Kidney (tissue), 14 donors: ENCODE measurements around the gene CDYL2. TPM values are rescaled to one million over a fixed set of nuclear protein-coding genes. Genes with fewer than 3 reads are reported as not detected.
A peak's percentile ranks its signal among the peaks of the same experiment; 100 is the strongest.

Experiments
- DNase-seq, 5 donors: peaks; one replicate each; pipeline ENCODE4 v3.0.0-alpha.2; 2013 to 2020
- FAIRE-seq: peaks from 2 replicates; lab custom pipeline; 2012; peaks lifted over from hg19 to GRCh38; lab: Jason Lieb, UNC
- H3K27ac ChIP-seq, 2 donors: one replicate each; pipeline ENCODE4 v1.7.0; 2013; ENCODE audit warnings: low read depth in 2 of 2, low read length in 2 of 2, inconsistent platforms in 1 of 2
- H3K27me3 ChIP-seq: one replicate; pipeline ENCODE4 v1.7.1; 2013; ENCODE audit warnings: low read length, inconsistent platforms; ENCODE audit not compliant: control insufficient read depth, insufficient read depth
- H3K36me3 ChIP-seq, 3 donors: one replicate each; pipeline versions ENCODE4 v1.7.0 to v1.7.1; 2013; ENCODE audit warnings: low read length in 3 of 3, control low read depth in 1 of 3, inconsistent platforms in 1 of 3; ENCODE audit not compliant: insufficient read depth in 3 of 3, control insufficient read depth in 2 of 3
- H3K4me1 ChIP-seq, 3 donors: one replicate each; pipeline versions ENCODE4 v1.7.0 to v1.7.1; 2013; ENCODE audit warnings: low read length in 3 of 3, inconsistent platforms in 1 of 3, low read depth in 1 of 3; ENCODE audit not compliant: control insufficient read depth in 2 of 3, insufficient read depth in 2 of 3
- H3K4me3 ChIP-seq, 3 donors: one replicate each; pipeline versions ENCODE4 v1.7.0 to v1.8.1; 2013; ENCODE audit warnings: low read length in 3 of 3, control low read depth in 1 of 3, inconsistent platforms in 1 of 3
- H3K9ac ChIP-seq, 3 donors: one replicate each; pipeline versions ENCODE4 v1.7.0 to v1.7.1; 2013; ENCODE audit warnings: low read length in 3 of 3, control low read depth in 1 of 3, inconsistent platforms in 1 of 3
- H3K9me3 ChIP-seq, 3 donors: one replicate each; pipeline versions ENCODE4 v1.7.0 to v1.7.1; 2013; ENCODE audit warnings: low read length in 3 of 3, control low read depth in 1 of 3, inconsistent platforms in 1 of 3; ENCODE audit not compliant: control insufficient read depth in 2 of 3, insufficient read depth in 1 of 3
- CTCF ChIP-seq: IDR thresholded peaks from 3 replicates; pipeline ENCODE4 v1.5.1; 2012; ENCODE audit warnings: mild to moderate bottlenecking, moderate library complexity, borderline replicate concordance; ENCODE audit not compliant: insufficient read depth; ENCODE audit errors: extremely low read depth
- intact Hi-C: fragments of 100-400 bp; cut with DNase I; formaldehyde crosslinking; loops from one replicate; pipeline ENCODE4 v1.11.1; 2022
- polyA plus RNA-seq: library from polyadenylated mRNA; stranded (reverse); fragments of 350-450 nt; fragmentation: Illumina TruSeq; extraction: RNeasy Lipid Tissue Mini Kit (QIAGEN cat#74804); gene quantifications from one replicate; pipeline ENCODE4 v1.2.3, GENCODE V29; 2014; ENCODE audit warnings: low read depth, low replicate concordance; ENCODE audit not compliant: insufficient read depth
- total RNA-seq: library from RNA; stranded (reverse); fragmentation: NEBNext Ultra II Directional; extraction: Animal tissue kit (Norgen Biotek cat#: 25700); gene quantifications from one replicate; pipeline ENCODE4 v1.2.1, GENCODE V29; 2021
- donor health status: control.
- donor health status: control.
- donor health status: control.
- donor health status: control.
- donor health status: control.
- donor health status: DM: yes; HTN: yes; CAD: no.
- donor health status: Normal renal cell carcinoma (clear cell type).

Gene CDYL2
- total and polyA plus RNA-seq, 2 donors from 2014 or later: 2.6 to 27.3 TPM

- H3K27me3 ChIP-seq: no peaks in the 10 kb centered on the region
- H3K4me3 ChIP-seq: no peak overlapping the region
- TF ChIP-seq CTCF: no peak
- no peaks in the 10 kb centered on the region for H3K9me3 ChIP-seq
- H3K36me3 ChIP-seq: peaks cover 0 to 5% (median 0%) of the 10 kb centered on the region in 3 donors
- H3K4me1 ChIP-seq: no peaks in the 10 kb centered on the region
- peak; percentile 79 for FAIRE-seq
- DNase-seq: no peak
- H3K9ac ChIP-seq: no peak overlapping the region
- intact Hi-C loops: no loop called here
- no peak overlapping the region for H3K27ac ChIP-seq
Observed at GRCh38 chr16:80604600-80605355, 199.6 kb downstream of the CDYL2 start.

- no peak for FAIRE-seq
- no peak for DNase-seq
- H3K9ac ChIP-seq: no peak overlapping the region
- no peaks in the 10 kb centered on the region for H3K4me1 ChIP-seq
- H3K36me3 ChIP-seq: peaks cover 0 to 5% (median 0%) of the 10 kb centered on the region in 3 donors
- intact Hi-C loops: no loop called here
- no peak overlapping the region for H3K27ac ChIP-seq
- H3K9me3 ChIP-seq: no peaks in the 10 kb centered on the region
- no peak for TF ChIP-seq CTCF
- no peak overlapping the region for H3K4me3 ChIP-seq
- no peaks in the 10 kb centered on the region for H3K27me3 ChIP-seq
Observed at GRCh38 chr16:80602894-80603293, 201.5 kb downstream of the CDYL2 start.

- DNase-seq (no peak), FAIRE-seq (no peak)
- intact Hi-C loops: no loop called here
- no peaks in the 10 kb centered on the region for H3K4me1 ChIP-seq
- no peak overlapping the region for H3K9ac ChIP-seq
- no peak overlapping the region for H3K27ac ChIP-seq
- peaks cover 0 to 2% (median 0%) of the 10 kb centered on the region in 3 donors for H3K36me3 ChIP-seq
- H3K27me3 ChIP-seq: no peaks in the 10 kb centered on the region
- TF ChIP-seq CTCF: no peak
- H3K4me3 ChIP-seq: no peak overlapping the region
- no peaks in the 10 kb centered on the region for H3K9me3 ChIP-seq
Observed at GRCh38 chr16:80601182-80601581, 203.2 kb downstream of the CDYL2 start.
